GM12878 (cell line): ENCODE results near the gene CTBP1. TPM values are rescaled to one million over a fixed set of nuclear protein-coding genes. Genes with fewer than 3 reads are reported as not detected.

Experiments
- ATAC-seq: fragments of 200-7000 bp; cut with Tn5 transposase; 3 replicates; pipeline ENCODE4 v1.9.1; 2020; ENCODE audit warnings: mild to moderate bottlenecking, moderate library complexity
- BruUV-seq: library from RNA; stranded (reverse); fragments of 400-500 nt; replicated peaks from 2 replicates; lab custom pipeline; 2021; lab: Mats Ljungman, UMichigan
- CTCF ChIA-PET: fragments of 300-600 bp; sonication (Branson Sonifier 250); formaldehyde crosslinking; extraction: SDS; loops from one replicate; lab custom pipeline; 2021; ENCODE audit warnings: inconsistent platforms; lab: Yijun Ruan, JAX
- POLR2A ChIA-PET: fragments of 350-600 bp; formaldehyde crosslinking; extraction: SDS; loops from one replicate; lab custom pipeline; 2021; ENCODE audit warnings: inconsistent platforms; lab: Charles Lee
- RAD21 ChIA-PET: fragments of 300-600 bp; sonication (Branson Sonifier 250); formaldehyde crosslinking; loops from one replicate; lab custom pipeline; 2023; ENCODE audit warnings: antibody characterized with exemption; ENCODE audit not compliant: unreplicated experiment; lab: Charles Lee
- SMC1A ChIA-PET: fragments of 300-600 bp; sonication (Branson Sonifier 250); formaldehyde crosslinking; loops from one replicate; lab custom pipeline; 2023; ENCODE audit not compliant: unreplicated experiment, uncharacterized antibody; lab: Charles Lee
- DNase-seq: peaks from one replicate; pipeline ENCODE4 v3.0.0-alpha.2; 2011; ENCODE audit warnings: low read depth, low spot score
- FAIRE-seq: peaks from 3 replicates; lab custom pipeline; 2011; peaks lifted over from hg19 to GRCh38; lab: Jason Lieb, UNC
- H2AFZ ChIP-seq: 2 replicates; pipeline ENCODE4 v1.6.0; 2011; ENCODE audit warnings: low read depth, low read length, control low read depth; ENCODE audit not compliant: control insufficient read depth
- H3K27ac ChIP-seq: 2 replicates; pipeline ENCODE4 v1.5.1; 2011; ENCODE audit warnings: control low read depth; ENCODE audit not compliant: control insufficient read depth, insufficient read depth
- H3K27me3 ChIP-seq, 2 experiments: replicated peaks in 1 of 2; 2 replicates each; pipeline versions ENCODE4 v1.6.0 to v1.6.1; 2011; ENCODE audit warnings: low read length in 1 of 2; ENCODE audit not compliant: control insufficient read depth in 2 of 2, insufficient read depth in 2 of 2
- H3K36me3 ChIP-seq, 2 experiments: 2 replicates each; pipeline ENCODE4 v1.5.1; 2011; ENCODE audit warnings: low read length in 1 of 2; ENCODE audit not compliant: control insufficient read depth in 2 of 2, insufficient read depth in 2 of 2
- H3K4me1 ChIP-seq: 2 replicates; pipeline ENCODE4 v1.6.1; 2011; ENCODE audit warnings: mild to moderate bottlenecking, low read length, moderate library complexity, mixed read lengths; ENCODE audit not compliant: control insufficient read depth, insufficient read depth
- H3K4me2 ChIP-seq: 2 replicates; pipeline ENCODE4 v1.6.0; 2011; ENCODE audit warnings: control low read depth; ENCODE audit not compliant: control insufficient read depth, insufficient read depth
- H3K4me3 ChIP-seq: fragments of 200-600 bp; sonication (generic); 2 replicates; pipeline ENCODE4 v1.5.1; 2016
- H3K79me2 ChIP-seq: 2 replicates; pipeline ENCODE4 v1.6.0; 2011; ENCODE audit warnings: low read length; ENCODE audit not compliant: control insufficient read depth, insufficient read depth
- H3K9ac ChIP-seq: 2 replicates; pipeline ENCODE4 v1.8.0; 2011; ENCODE audit warnings: low read length, control low read depth, mixed read lengths; ENCODE audit not compliant: control insufficient read depth, insufficient read depth
- H3K9me3 ChIP-seq: replicated peaks from 3 replicates; pipeline ENCODE4 v1.5.1; 2011; ENCODE audit warnings: mild to moderate bottlenecking, low read length; ENCODE audit not compliant: control insufficient read depth, insufficient read depth
- H4K20me1 ChIP-seq: 2 replicates; pipeline ENCODE4 v1.6.0; 2011; ENCODE audit not compliant: control insufficient read depth, insufficient read depth
- FOXK2 ChIP-seq: fragments of 450-650 bp; IDR thresholded peaks from 2 replicates; pipeline ENCODE4 v1.6.1; 2017; ENCODE audit warnings: mild to moderate bottlenecking, moderate library complexity
- GATAD2B ChIP-seq: fragments of 450-650 bp; conservative IDR thresholded peaks from 2 replicates; pipeline ENCODE4 v1.6.1; 2017; ENCODE audit warnings: low read depth, mild to moderate bottlenecking, moderate library complexity
- KDM1A ChIP-seq: fragments of 200-600 bp; sonication (generic); IDR thresholded peaks from 2 replicates; pipeline ENCODE4 v1.6.1; 2016; ENCODE audit warnings: borderline replicate concordance
- MEF2A ChIP-seq: IDR thresholded peaks from 2 replicates; pipeline ENCODE4 v1.6.1; 2011; ENCODE audit warnings: low read depth, mild to moderate bottlenecking, low read length, moderate library complexity; ENCODE audit not compliant: insufficient read depth
- NFIC ChIP-seq: IDR thresholded peaks from 2 replicates; pipeline ENCODE4 v1.6.1; 2012; ENCODE audit warnings: low read depth, mild to moderate bottlenecking, inconsistent platforms, low read length, moderate library complexity
- NR2C2 ChIP-seq: IDR thresholded peaks from 2 replicates; pipeline ENCODE4 v1.6.1; 2011; ENCODE audit warnings: borderline replicate concordance, low read depth; ENCODE audit not compliant: control insufficient read depth, insufficient read length
- POLR2AphosphoS5 ChIP-seq: IDR thresholded peaks from 2 replicates; pipeline ENCODE4 v1.6.1; 2011; ENCODE audit warnings: mild to moderate bottlenecking, low read length, inconsistent platforms
- SMAD5 ChIP-seq: IDR thresholded peaks from 2 replicates; pipeline ENCODE4 v1.6.1; 2016; ENCODE audit warnings: antibody characterized with exemption, low read depth
- TARDBP ChIP-seq: IDR thresholded peaks from 2 replicates; pipeline ENCODE4 v1.6.1; 2016; ENCODE audit warnings: borderline replicate concordance
- WRNIP1 ChIP-seq: IDR thresholded peaks from 2 replicates; pipeline ENCODE4 v1.6.1; 2011; ENCODE audit warnings: low read depth, low read length, improper control_type of control experiment, borderline replicate concordance
- ZNF207 ChIP-seq: fragments of 450-650 bp; IDR thresholded peaks from 2 replicates; pipeline ENCODE4 v1.6.1; 2014; ENCODE audit warnings: antibody characterized with exemption, mild to moderate bottlenecking, borderline replicate concordance
- ZNF622 ChIP-seq: fragments of 450-650 bp; IDR thresholded peaks from 2 replicates; pipeline ENCODE4 v1.6.1; 2017; ENCODE audit warnings: mild to moderate bottlenecking, inconsistent platforms
- ZNF687 ChIP-seq: fragments of 450-650 bp; IDR thresholded peaks from 2 replicates; pipeline ENCODE4 v1.6.1; 2017; ENCODE audit warnings: mild to moderate bottlenecking, moderate library complexity
- WGBS: methylation state at CpG from one replicate; pipeline ENCODE4 v1.1.6; 2016; ENCODE audit warnings: low lambda C conversion rate; ENCODE audit not compliant: insufficient replicate concordance, insufficient coverage; ENCODE audit errors: missing lambda C conversion rate; 5-methylcytosine and 5-hydroxymethylcytosine counted together
- in situ Hi-C: fragments of 300-500 bp; cut with MboI; formaldehyde crosslinking; loops from 9 replicates; pipeline ENCODE4 v1.14.3; 2018; ENCODE audit warnings: mixed read lengths
- intact Hi-C: fragments of 100-400 bp; cut with micrococcal nuclease; formaldehyde crosslinking; loops from one replicate; pipeline ENCODE4 v1.14.2; 2022; ENCODE audit not compliant: unreplicated experiment
- polyA plus RNA-seq, 11 experiments: library from polyadenylated mRNA; depleted of rRNA in 4 of 11; unstranded in 6 of 11; stranded (reverse) in 5 of 11; fragments of >200 nt; fragmentation: Nextera tagmentation in 4 of 11; fragmentation: Illumina TruSeq in 1 of 11; extraction: Ambion mirVana in 4 of 11; extraction: Trizol in 1 of 11; gene quantifications; 1 replicate in 1 of 11; 2 replicates in 10 of 11; pipeline versions ENCODE4 v1.2.1 to v1.2.3, GENCODE V29; 2011 to 2016; ENCODE audit warnings: inconsistent platforms in 2 of 11, missing spikeins in 2 of 11, low read depth in 1 of 11
- total RNA-seq, 4 experiments: library from RNA; depleted of rRNA in 3 of 4; stranded (reverse); fragments of >200 nt in 3 of 4; fragmentation: Illumina TruSeq in 1 of 4; extraction: Trizol in 1 of 4; gene quantifications; 2 replicates each; pipeline versions ENCODE4 v1.2.1 to v1.2.3, GENCODE V29; 2013 to 2021

Gene CTBP1
- total and polyA plus RNA-seq, 10 of the 15 experiments (the other 5 are each of a cell fraction or from before 2014, with no cell fraction given): 7.4 to 182 (median 63.1) TPM

DNA sequence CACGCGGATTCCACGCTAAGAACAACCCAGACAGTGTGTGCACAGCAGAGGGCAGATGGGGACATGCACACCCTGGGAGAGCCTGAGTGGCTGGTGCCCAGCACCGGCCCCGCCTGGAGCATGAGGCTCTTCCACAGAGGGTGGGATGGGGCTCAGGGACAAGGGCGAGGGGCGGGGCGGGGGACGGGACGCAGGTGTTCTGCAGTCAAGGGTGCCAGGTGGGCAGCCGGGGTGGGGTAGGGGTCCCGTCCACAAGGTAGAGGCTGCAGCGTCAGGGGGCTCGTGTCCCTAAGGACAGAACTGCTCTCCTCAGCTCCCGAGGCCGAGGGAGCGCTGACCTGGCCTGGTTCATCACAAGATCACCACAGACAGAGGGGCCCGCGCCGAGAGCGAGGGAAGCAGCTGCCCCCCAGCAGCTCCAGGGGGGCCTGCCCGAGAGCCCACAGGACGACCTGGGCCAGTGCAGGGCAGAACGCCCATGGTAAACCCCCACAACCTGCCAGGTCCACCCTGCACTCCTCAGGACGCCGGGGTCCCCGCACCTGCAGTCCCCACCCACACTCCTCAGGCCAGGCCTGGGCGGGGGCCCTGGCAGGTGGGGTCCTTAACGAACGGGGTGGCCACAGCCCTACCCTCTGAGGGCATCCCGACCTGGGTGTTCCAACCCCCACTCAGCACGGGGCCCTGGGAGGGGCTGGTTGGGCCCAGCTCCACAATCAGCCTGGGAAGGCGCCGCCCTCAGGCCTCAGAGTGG lies 26.7 kb downstream of the CTBP1 start:
- peaks cover 9 to 32% of the 10 kb centered on the region in 2 experiments; a peak in 3 of 4 replicates for H3K36me3 ChIP-seq
- WGBS: 92% methylated on average over 25 of the region's 34 CpGs

More for the DNA sequence above, 26.7 kb downstream of the CTBP1 start:
- ChIA-PET RAD21 (no interaction called here), CTCF (no interaction called here), POLR2A (no interaction called here), SMC1A (no interaction called here)
- intact Hi-C loops: no loop called here
- Histone ChIP-seq H3K9ac (no peak overlapping the region), H3K27me3 (no peaks in the 10 kb centered on the region), H3K4me3 (no peak overlapping the region), H3K9me3 (no peaks in the 10 kb centered on the region; the same call in 2 of the 3 replicates), H4K20me1 (no peaks in the 10 kb centered on the region), H2AFZ (no peak overlapping the region), H3K27ac (no peak overlapping the region), H3K4me1 (peaks cover 26% of the 10 kb centered on the region), H3K4me2 (no peak overlapping the region), H3K79me2 (peaks cover 6% of the 10 kb centered on the region)
- ATAC-seq: no peak
- TF ChIP-seq ZNF622 (no peak), GATAD2B (no peak), ZNF207 (no peak), NFIC (no peak), KDM1A (no peak), WRNIP1 (no peak), MEF2A (no peak), SMAD5 (no peak), TARDBP (no peak), ZNF687 (no peak), NR2C2 (no peak), FOXK2 (no peak), POLR2AphosphoS5 (no peak)
- in situ Hi-C loops: no loop called here
- FAIRE-seq: no peak
- DNase-seq: no peak
- BruUV-seq: no TSS peak
